ENCODE data around the gene KIAA1958. TPM values are rescaled to one million over a fixed set of nuclear protein-coding genes. Genes with fewer than 3 reads are reported as not detected.

The KIAA1958 gene
- total and polyA plus RNA-seq, 2 of the 8 experiments (the other 6 are each of a cell fraction or from before 2014, with no cell fraction given) = 11.4 to 43.8 TPM

- H2BK120ac ChIP-seq (replicated peaks; ENCODE audit: low read depth, low read length) = no peak overlapping the region
- no peak overlapping the region for H2BK15ac ChIP-seq (ENCODE audit: low read length)
- ChIA-PET CTCF (ENCODE audit: partially characterized antibody) (interaction anchor here (0.6 kb wide), 1 partner anchor 381 kb away, joined by 3 read pairs; no protein-coding TSS in a partner anchor), POLR2A (ENCODE audit: partially characterized antibody) (interaction anchor here (0.8 to 1.1 kb wide), 2 partner anchors 14 to 15 kb away, joined by 3 to 4 read pairs; partner anchors contain the start of gene KIAA1958)
- no peak overlapping the region for H2AFZ ChIP-seq (ENCODE audit: low read length)
- no peak overlapping the region for H2BK5ac ChIP-seq (ENCODE audit: low read depth, low read length)
- peaks cover 0 to 3% of the 10 kb centered on the region in 2 experiments for H4K20me1 ChIP-seq (replicated peaks in 1 of 2; ENCODE audit: control insufficient read depth in 1 of 2, insufficient read depth in 2 of 2, low read length in 2 of 2)
- no peak overlapping the region for H2BK12ac ChIP-seq (ENCODE audit: low read depth, low read length)
- TF ChIP-seq ZNF274 (IDR thresholded peaks at IDR 0.05; ENCODE audit: borderline replicate concordance, extremely low read depth, low read length) = no peak
- no peak for TF ChIP-seq SP2 (IDR thresholded peaks at IDR 0.05; ENCODE audit: low read length)
- no peak for TF ChIP-seq CREB1 (IDR thresholded peaks at IDR 0.05)
- no peak for TF ChIP-seq RXRA (IDR thresholded peaks at IDR 0.05; ENCODE audit: insufficient read depth, low read depth, low read length)
- no peak for TF ChIP-seq TAF7 (optimal IDR thresholded peaks at IDR 0.05; ENCODE audit: borderline replicate concordance, low read depth, low read length)
- no peak overlapping the region for H3K9ac ChIP-seq (replicated peaks in 1 of 4; ENCODE audit: extremely low read depth in 1 of 4, low read depth in 3 of 4, low read length in 3 of 4)
- H2BK20ac ChIP-seq (ENCODE audit: low read length) = no peak overlapping the region
- no peaks in the 10 kb centered on the region for H3K23me2 ChIP-seq (ENCODE audit: low read depth, low read length)
- H3K79me2 ChIP-seq (ENCODE audit: control insufficient read depth in 1 of 2, insufficient read depth in 2 of 2, low read length in 2 of 2) = peaks cover 4 to 92% of the 10 kb centered on the region in 2 experiments; a peak in 3 of 4 replicates
- no peak overlapping the region for H2AK5ac ChIP-seq (ENCODE audit: low read depth, low read length)
- no peaks in the 10 kb centered on the region for H3K9me3 ChIP-seq (ENCODE audit: insufficient read depth in 2 of 2, low read depth in 1 of 2, low read length in 1 of 2)
- H3K4me3 ChIP-seq (ENCODE audit: extremely low read depth in 1 of 4, insufficient read depth in 2 of 4, low read depth in 3 of 4, low read length in 4 of 4) = no peak overlapping the region
- FAIRE-seq (no peak), DNase-seq (ENCODE audit: low read depth in 1 of 2, low spot score in 2 of 2) (no peak)
- H3K27ac ChIP-seq (ENCODE audit: low read depth, low read length) = no peak overlapping the region
- H3K56ac ChIP-seq (replicated peaks; ENCODE audit: insufficient read length, low read depth, low read length) = no peak overlapping the region
- no peaks in the 10 kb centered on the region; a peak in 2 of 8 replicates for H3K36me3 ChIP-seq (ENCODE audit: control insufficient read depth in 2 of 4, insufficient read depth in 4 of 4, low read length in 3 of 4)
- no peaks in the 10 kb centered on the region for H3K27me3 ChIP-seq (replicated peaks in 1 of 4; ENCODE audit: control insufficient read depth in 3 of 4, extremely low read depth in 1 of 4, insufficient read depth in 3 of 4, low read length in 3 of 4)
- H4K8ac ChIP-seq (ENCODE audit: extremely low read depth, insufficient read depth, low read length) = no peak overlapping the region
- H4K5ac ChIP-seq (ENCODE audit: insufficient read length, low read depth, low read length) = no peak overlapping the region
- H4K91ac ChIP-seq (replicated peaks; ENCODE audit: insufficient read length, low read length) = no peak overlapping the region
- H3K23ac ChIP-seq (ENCODE audit: insufficient read length) = no peak overlapping the region
- H3K14ac ChIP-seq (ENCODE audit: insufficient read length) = no peak overlapping the region
- H3K4me2 ChIP-seq (ENCODE audit: insufficient read depth in 1 of 2, low read depth in 2 of 2, low read length in 2 of 2) = no peak overlapping the region
- H3K79me1 ChIP-seq (ENCODE audit: low read depth, low read length) = peaks cover 5% of the 10 kb centered on the region
- H3K4me1 ChIP-seq (replicated peaks in 1 of 4; ENCODE audit: control insufficient read depth in 3 of 4, insufficient read depth in 4 of 4, low read length in 3 of 4) = peaks cover 0 to 2% (median under 1%) of the 10 kb centered on the region in 4 experiments; a peak in 3 of 7 replicates
- H3K4ac ChIP-seq (replicated peaks; ENCODE audit: insufficient read length, low read depth, low read length) = no peak overlapping the region
- 91% methylated on average over 8 of the region's 8 CpGs; no CpG with 5 or more reads in 1 of the 2 experiments for WGBS, 2 experiments (ENCODE audit: extremely low coverage in 1 of 2, insufficient coverage in 1 of 2, insufficient read length in 1 of 2, insufficient replicate concordance in 2 of 2, low coverage in 1 of 2, low lambda C conversion rate in 2 of 2, missing lambda C conversion rate in 1 of 2)
- H3K18ac ChIP-seq (ENCODE audit: extremely low read depth, low read length) = no peak overlapping the region
Measured at GRCh38 chr9:112501287-112501686, 14.7 kb downstream of the KIAA1958 start.

All from H1 (cell line).